PC-3 (cell line): ENCODE data around the gene CCDC116. TPM values are rescaled to one million over a fixed set of nuclear protein-coding genes. Genes with fewer than 3 reads are reported as not detected.
A peak's percentile ranks its signal among the peaks of the same experiment; 100 is the strongest.

ENCODE experiments used
- ATAC-seq: fragments of 200-7000 bp; cut with Tn5 transposase; 2 replicates; pipeline ENCODE4 v1.9.1; 2020; ENCODE audit warnings: mild to moderate bottlenecking, moderate library complexity
- BruUV-seq: library from RNA; stranded (reverse); fragments of 400-500 nt; replicated peaks from 2 replicates; lab custom pipeline; 2021; lab: Mats Ljungman, UMichigan
- CTCF ChIA-PET: fragments of 300-600 bp; sonication (Branson Sonifier 250); formaldehyde crosslinking; loops from one replicate; lab custom pipeline; 2022; ENCODE audit warnings: antibody characterized with exemption; lab: Charles Lee
- POLR2A ChIA-PET: fragments of 300-600 bp; sonication (Branson Sonifier 250); formaldehyde crosslinking; loops from one replicate; lab custom pipeline; 2022; ENCODE audit warnings: antibody characterized with exemption; ENCODE audit not compliant: unreplicated experiment; lab: Charles Lee
- DNase-seq: peaks from one replicate; pipeline ENCODE4 v3.0.0-alpha.2; 2015
- H2AFZ ChIP-seq: fragments of 300-600 bp; sonication (generic); 2 replicates; pipeline ENCODE4 v1.6.0; 2016; ENCODE audit warnings: antibody characterized with exemption, low read length
- H3F3A ChIP-seq: fragments of 300-600 bp; sonication (generic); one replicate; pipeline ENCODE4 v1.6.0; 2017; ENCODE audit warnings: antibody characterized with exemption, low read length, control low read depth, mild to moderate bottlenecking; ENCODE audit not compliant: unreplicated experiment
- H3K27ac ChIP-seq: fragments of 300-600 bp; sonication (generic); 2 replicates; pipeline ENCODE4 v1.5.1; 2016; ENCODE audit warnings: mild to moderate bottlenecking, low read length
- H3K27me3 ChIP-seq: fragments of 300-600 bp; sonication (generic); 2 replicates; pipeline ENCODE4 v1.6.1; 2016; ENCODE audit warnings: low read length, mixed read lengths
- H3K36me3 ChIP-seq: fragments of 300-600 bp; sonication (generic); 2 replicates; pipeline ENCODE4 v1.6.1; 2016; ENCODE audit warnings: low read depth, mixed run types, low read length, mixed read lengths
- H3K4me1 ChIP-seq: fragments of 300-600 bp; sonication (generic); 2 replicates; pipeline ENCODE4 v1.5.1; 2016; ENCODE audit warnings: low read length; ENCODE audit not compliant: insufficient read depth
- H3K4me2 ChIP-seq: fragments of 300-600 bp; sonication (generic); 2 replicates; pipeline ENCODE4 v1.6.0; 2016; ENCODE audit warnings: low read length
- H3K4me3 ChIP-seq: fragments of 300-600 bp; sonication (generic); 2 replicates; pipeline ENCODE4 v1.5.1; 2016; ENCODE audit warnings: mild to moderate bottlenecking, low read length, mixed read lengths
- H3K79me2 ChIP-seq: fragments of 300-600 bp; sonication (generic); 2 replicates; pipeline ENCODE4 v1.6.1; 2017; ENCODE audit warnings: low read length, mixed read lengths
- H3K9ac ChIP-seq: fragments of 300-600 bp; sonication (generic); 2 replicates; pipeline ENCODE4 v1.6.0; 2016; ENCODE audit warnings: mild to moderate bottlenecking, low read length
- H3K9me2 ChIP-seq: fragments of 300-600 bp; sonication (generic); replicated peaks from 2 replicates; pipeline ENCODE4 v1.6.1; 2016; ENCODE audit warnings: mixed run types, low read length, mixed read lengths
- H3K9me3 ChIP-seq: fragments of 300-600 bp; sonication (generic); 2 replicates; pipeline ENCODE4 v1.6.1; 2016; ENCODE audit warnings: low read length, mixed read lengths
- H4K20me1 ChIP-seq: fragments of 300-600 bp; sonication (generic); 2 replicates; pipeline ENCODE4 v1.6.1; 2016; ENCODE audit warnings: low read length, mixed read lengths
- CTCF ChIP-seq: fragments of 300-600 bp; sonication (generic); conservative IDR thresholded peaks from 2 replicates; pipeline ENCODE4 v1.5.1; 2017; ENCODE audit warnings: antibody characterized with exemption, low read depth, mild to moderate bottlenecking, low read length
- EZH2 ChIP-seq: fragments of 300-600 bp; sonication (generic); IDR thresholded peaks from one replicate; pipeline ENCODE4 v1.6.1; 2017; ENCODE audit warnings: antibody characterized with exemption, mild to moderate bottlenecking, low read length; ENCODE audit not compliant: unreplicated experiment
- EZH2phosphoT487 ChIP-seq: fragments of 300-600 bp; sonication (generic); IDR thresholded peaks from 2 replicates; pipeline ENCODE4 v1.6.1; 2018; ENCODE audit warnings: mild to moderate bottlenecking, antibody characterized with exemption, low read length, borderline replicate concordance
- intact Hi-C: fragments of 100-400 bp; cut with micrococcal nuclease; formaldehyde crosslinking; loops from 2 replicates; pipeline ENCODE4 v1.9.0; 2023
- total RNA-seq: library from RNA; depleted of rRNA; stranded (reverse); fragments of >200 nt; gene quantifications from 2 replicates; pipeline ENCODE4 v1.2.3, GENCODE V29; 2014

The CCDC116 gene
- total RNA-seq, 1 experiment from 2014 or later = not detected

GRCh38 chr22:21679383-21679782, 46.8 kb downstream of the CCDC116 start:
- Histone ChIP-seq H3K9ac (no peak overlapping the region), H3K27me3 (no peaks in the 10 kb centered on the region), H3K27ac (no peak overlapping the region), H3K4me2 (no peak overlapping the region), H3K9me3 (no peaks in the 10 kb centered on the region), H4K20me1 (no peaks in the 10 kb centered on the region), H3K9me2 (no peaks in the 10 kb centered on the region), H3K36me3 (no peaks in the 10 kb centered on the region), H3K4me3 (no peak overlapping the region), H3K4me1 (no peaks in the 10 kb centered on the region), H2AFZ (no peak overlapping the region), H3K79me2 (no peaks in the 10 kb centered on the region), H3F3A (no peaks in the 10 kb centered on the region)
- ATAC-seq = no peak
- BruUV-seq = no TSS peak
- TF ChIP-seq EZH2 = no peak
- TF ChIP-seq EZH2phosphoT487 = no peak
- TF ChIP-seq CTCF = no peak
- ChIA-PET CTCF (no interaction called here), POLR2A (no interaction called here)
- intact Hi-C loops = no loop called here
- no peak for DNase-seq

GRCh38 chr22:21680830-21681565, 48.4 kb downstream of the CCDC116 start:
- H3K27ac ChIP-seq = no peak overlapping the region
- intact Hi-C loops = no loop called here
- H3K9me2 ChIP-seq = no peaks in the 10 kb centered on the region
- no peaks in the 10 kb centered on the region for H3K79me2 ChIP-seq
- H4K20me1 ChIP-seq = no peaks in the 10 kb centered on the region
- no peaks in the 10 kb centered on the region for H3K27me3 ChIP-seq
- ATAC-seq (no peak), DNase-seq (no peak)
- no TSS peak for BruUV-seq
- no peak overlapping the region for H3K9ac ChIP-seq
- no peak overlapping the region for H3K4me3 ChIP-seq
- H3K36me3 ChIP-seq = no peaks in the 10 kb centered on the region
- ChIA-PET POLR2A (no interaction called here), CTCF (no interaction called here)
- no peaks in the 10 kb centered on the region for H3K4me1 ChIP-seq
- H3K4me2 ChIP-seq = no peak overlapping the region
- H3F3A ChIP-seq = no peaks in the 10 kb centered on the region
- no peaks in the 10 kb centered on the region for H3K9me3 ChIP-seq
- H2AFZ ChIP-seq = no peak overlapping the region
- no peak for TF ChIP-seq CTCF
- no peak for TF ChIP-seq EZH2phosphoT487
- no peak for TF ChIP-seq EZH2

GRCh38 chr22:21681566-21682370, 49.2 kb downstream of the CCDC116 start:
- H3K9ac ChIP-seq = no peak overlapping the region
- DNase-seq (peak; percentile 3), ATAC-seq (no peak; the same call in 1 of the 2 replicates)
- BruUV-seq = no TSS peak
- intact Hi-C loops = no loop called here
- H3K4me1 ChIP-seq = no peaks in the 10 kb centered on the region
- no peak overlapping the region for H3K4me3 ChIP-seq
- POLR2A ChIA-PET = no interaction called here
- no peaks in the 10 kb centered on the region for H3K79me2 ChIP-seq
- TF ChIP-seq EZH2phosphoT487 (no peak), CTCF (no peak), EZH2 (no peak)
- no peak overlapping the region for H2AFZ ChIP-seq
- H3K36me3 ChIP-seq = no peaks in the 10 kb centered on the region
- no peaks in the 10 kb centered on the region for H4K20me1 ChIP-seq
- no peak overlapping the region for H3K27ac ChIP-seq
- no peak overlapping the region for H3K4me2 ChIP-seq
- no peaks in the 10 kb centered on the region for H3K9me2 ChIP-seq
- no peaks in the 10 kb centered on the region for H3K9me3 ChIP-seq
- CTCF ChIA-PET = no interaction called here
- no peaks in the 10 kb centered on the region for H3K27me3 ChIP-seq
- H3F3A ChIP-seq = no peaks in the 10 kb centered on the region
